GM18498 (cell line): Measurements from ENCODE around the gene EXD3.

ENCODE experiments used
- ATAC-seq: cut with Tn5 transposase; IDR thresholded peaks from one replicate; pipeline ENCODE4 v1.9.1; 2021; ENCODE audit warnings: mild to moderate bottlenecking, moderate library complexity; ENCODE audit not compliant: unreplicated experiment

Gene EXD3

GRCh38 chr9:137299938-137300337 lies 123.0 kb downstream of the EXD3 start:
- no peak for ATAC-seq

DNA sequence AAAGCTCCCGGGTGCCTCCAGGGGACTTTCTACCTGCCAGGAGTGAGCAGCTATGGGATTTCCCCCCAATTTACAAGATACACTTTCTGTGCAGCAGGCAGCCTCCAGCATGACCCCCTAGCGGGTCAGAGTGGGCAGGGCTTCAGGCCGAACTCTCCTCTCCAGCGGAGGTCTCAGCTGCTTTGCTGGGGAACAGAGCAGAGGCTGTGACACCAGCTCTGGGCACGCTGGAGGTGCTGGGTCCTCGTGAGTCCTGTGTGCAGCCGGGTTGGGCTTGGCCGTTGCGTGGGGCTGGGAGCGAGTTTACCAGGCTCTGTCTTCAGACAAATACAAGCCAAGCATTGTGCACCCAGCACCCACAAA lies 123.8 kb downstream of the EXD3 start:
- no peak for ATAC-seq

DNA sequence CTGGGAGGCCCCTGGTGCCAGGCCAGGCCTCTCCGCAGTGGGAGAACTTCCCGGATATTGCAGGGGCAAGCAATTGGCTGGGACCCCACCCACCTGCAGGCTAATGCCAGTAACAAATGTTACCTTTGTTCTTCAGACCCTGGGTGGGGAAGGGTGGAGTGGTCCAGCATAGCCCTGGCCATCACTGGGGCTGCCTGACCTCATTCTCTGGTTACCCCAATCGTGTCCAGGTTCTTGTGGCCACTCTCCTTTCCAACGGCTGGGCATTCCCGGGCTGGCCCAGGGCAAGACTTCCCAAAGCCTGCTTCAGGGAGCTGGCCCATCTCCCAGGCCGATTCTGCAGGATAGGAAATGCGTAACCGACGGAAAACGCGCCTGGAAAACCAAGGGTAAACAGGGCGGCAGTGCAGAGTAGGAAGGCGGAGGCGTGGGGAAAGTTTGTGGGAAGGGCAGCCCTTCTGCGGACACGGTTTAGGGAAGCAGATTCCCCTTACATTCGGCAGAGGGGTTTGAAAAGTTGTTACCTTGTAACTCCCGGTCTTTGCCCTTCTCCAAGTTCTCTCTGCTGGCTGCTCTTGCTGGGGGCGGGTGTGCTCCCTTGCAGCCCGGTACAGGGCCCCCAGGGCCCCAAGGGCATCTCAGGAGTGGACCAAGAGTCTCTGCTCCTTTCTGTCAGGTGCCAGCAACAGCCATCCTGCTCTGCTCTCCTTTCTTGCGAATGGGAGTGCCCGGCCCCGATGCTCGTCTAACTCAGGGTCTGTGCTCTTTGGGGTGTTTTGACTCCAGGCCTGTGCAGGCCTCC lies 124.4 kb downstream of the EXD3 start:
- no peak for ATAC-seq

DNA sequence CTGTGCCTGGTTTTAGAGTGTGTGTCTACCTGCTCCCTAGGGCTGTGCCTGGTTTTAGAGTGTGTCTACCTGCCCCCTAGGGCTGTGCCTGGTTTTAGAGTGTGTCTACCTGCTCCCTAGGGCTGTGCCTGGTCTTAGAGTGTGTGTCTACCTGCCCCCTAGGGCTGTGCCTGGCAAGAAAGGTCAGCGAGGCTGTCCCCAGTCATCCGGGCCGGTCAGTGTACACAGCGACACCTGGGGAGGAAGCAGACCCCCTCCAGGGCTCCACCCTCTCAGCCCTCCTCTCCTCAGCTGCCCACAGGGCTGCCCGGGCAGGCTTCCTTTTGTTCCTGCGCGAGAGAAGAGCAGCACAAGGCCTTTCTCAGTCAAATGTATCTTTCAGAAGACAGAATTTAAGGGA lies 125.0 kb downstream of the EXD3 start:
- ATAC-seq, result no peak

DNA sequence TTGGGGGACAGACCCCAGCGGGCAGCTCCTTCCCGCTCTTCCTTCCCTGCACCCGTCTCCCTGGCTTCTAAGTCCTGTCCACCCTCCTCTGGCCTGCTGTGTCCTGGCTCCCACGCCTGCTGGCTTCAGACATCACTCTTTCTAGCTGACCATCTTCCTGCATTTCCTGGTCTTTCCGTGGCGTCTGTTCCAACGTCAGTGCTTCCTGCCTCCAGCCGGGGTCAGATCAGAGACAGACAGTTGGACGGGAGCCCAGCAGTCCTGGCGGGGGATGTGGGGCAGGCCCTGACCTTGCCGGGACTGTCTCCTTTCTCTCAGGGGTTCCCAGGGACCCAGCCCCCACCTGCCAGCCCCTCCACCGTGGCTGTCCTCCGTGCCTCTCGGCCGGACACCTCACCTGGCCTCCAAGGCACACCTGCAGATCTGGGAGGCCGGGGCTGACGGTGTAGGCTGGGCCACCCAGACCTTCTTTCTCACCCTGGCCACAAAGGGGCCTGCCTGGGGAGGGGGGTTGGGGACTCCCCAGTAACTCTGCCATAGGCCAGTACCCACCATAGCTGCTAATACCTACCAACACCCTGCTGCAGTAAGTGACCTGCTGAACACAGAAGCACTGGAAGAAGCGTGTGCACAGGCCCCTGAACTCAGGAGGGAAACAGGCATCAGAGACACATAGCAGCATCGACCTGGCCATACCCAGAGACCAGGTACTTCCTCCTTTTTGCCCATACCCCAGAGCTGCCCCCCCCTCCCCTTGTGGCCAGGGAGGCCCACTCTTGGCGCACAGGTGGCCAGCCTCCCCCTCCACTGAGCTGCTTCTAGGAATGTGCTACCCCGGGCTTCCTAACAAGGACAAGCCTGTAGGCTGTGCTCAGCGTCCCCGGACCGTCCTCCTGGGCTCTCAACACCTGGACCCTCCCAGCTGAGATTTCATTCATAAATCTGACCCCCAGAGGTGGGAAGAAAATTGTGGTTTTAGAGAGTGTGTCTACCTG lies 126.0 kb downstream of the EXD3 start:
- ATAC-seq, result no peak

DNA sequence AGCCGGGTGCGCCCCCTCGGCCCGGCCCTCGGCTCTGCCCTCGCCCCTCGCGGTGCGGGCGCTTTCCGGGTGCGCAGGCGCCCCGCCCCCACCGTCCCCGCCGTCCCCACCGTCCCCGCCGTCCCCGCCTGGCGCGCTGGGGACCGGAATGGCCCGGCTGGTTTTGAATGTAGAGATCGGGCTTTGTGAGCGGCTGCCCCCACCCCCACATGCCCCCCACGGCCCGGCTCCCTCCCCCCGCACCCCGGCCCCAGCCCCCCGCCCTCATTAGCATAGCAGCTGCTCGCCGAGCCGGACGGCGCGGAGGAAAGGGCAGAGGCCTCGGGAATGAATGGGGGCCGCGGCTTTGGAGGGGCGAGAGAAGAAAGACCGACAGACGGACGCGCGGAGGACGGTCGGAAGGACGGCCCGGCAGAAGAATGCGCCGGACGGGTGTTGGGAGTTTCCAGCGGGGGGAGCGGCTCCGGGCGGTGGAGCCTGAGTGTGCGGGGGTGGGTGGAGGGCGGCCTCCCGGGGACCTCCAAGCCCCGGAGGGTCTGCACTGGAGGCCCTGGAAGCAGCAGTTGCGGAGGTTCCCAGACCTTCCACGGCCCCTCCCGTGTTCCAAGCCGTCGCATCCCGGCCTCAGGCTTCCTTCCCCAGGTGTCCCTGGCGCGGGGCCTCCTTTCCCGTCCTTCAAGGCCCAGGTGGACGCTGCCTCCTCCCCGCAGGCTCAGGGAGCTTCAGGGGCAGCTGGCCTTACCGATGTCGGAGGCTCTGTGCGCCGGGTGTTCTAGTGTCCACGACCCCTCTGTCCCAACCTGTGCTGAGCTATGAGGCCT lies 126.9 kb downstream of the EXD3 start:
- ATAC-seq, result no peak

- ATAC-seq, result peak; percentile 62
These were observed 127.6 kb downstream of the EXD3 start for GRCh38 chr9:137295238-137295811.

- ATAC-seq, result no peak
These were observed 128.2 kb downstream of the EXD3 start for GRCh38 chr9:137294681-137295237.

GRCh38 chr9:137294091-137294680 lies 128.8 kb downstream of the EXD3 start:
- no peak for ATAC-seq

DNA sequence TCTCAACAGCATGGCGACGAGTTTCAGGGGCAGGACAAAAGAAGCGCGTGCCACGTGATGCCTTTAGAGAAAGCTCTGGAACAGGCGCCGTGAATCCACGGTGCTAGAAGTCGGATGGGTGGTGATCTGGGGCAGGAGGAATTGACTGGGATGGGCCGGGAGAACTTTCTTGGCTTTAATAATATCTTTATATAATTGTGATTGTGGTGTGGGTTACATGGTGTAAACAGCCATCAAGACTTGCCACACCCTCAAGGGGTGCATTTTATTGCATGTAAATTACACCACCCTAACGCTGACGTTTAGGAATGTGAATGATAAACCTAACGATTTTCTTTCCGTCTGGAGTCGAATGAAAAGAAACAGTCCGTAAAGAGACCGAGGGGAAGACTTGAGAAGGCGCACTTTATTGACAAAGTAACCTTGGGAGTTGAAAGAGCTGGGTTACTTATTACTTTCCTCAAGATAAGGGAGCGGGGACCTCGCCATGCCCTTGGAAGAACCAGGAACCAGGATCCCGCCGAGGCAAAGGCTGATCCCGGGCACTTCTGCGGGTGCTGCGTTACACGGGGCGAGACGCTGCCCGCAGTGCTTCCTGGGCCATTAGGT lies 129.4 kb downstream of the EXD3 start:
- no peak for ATAC-seq

- no peak for ATAC-seq
These were observed 129.9 kb downstream of the EXD3 start for GRCh38 chr9:137293094-137293481.

- peak; percentile 24 for ATAC-seq
These were observed 136.0 kb downstream of the EXD3 start for GRCh38 chr9:137286975-137287383.

DNA sequence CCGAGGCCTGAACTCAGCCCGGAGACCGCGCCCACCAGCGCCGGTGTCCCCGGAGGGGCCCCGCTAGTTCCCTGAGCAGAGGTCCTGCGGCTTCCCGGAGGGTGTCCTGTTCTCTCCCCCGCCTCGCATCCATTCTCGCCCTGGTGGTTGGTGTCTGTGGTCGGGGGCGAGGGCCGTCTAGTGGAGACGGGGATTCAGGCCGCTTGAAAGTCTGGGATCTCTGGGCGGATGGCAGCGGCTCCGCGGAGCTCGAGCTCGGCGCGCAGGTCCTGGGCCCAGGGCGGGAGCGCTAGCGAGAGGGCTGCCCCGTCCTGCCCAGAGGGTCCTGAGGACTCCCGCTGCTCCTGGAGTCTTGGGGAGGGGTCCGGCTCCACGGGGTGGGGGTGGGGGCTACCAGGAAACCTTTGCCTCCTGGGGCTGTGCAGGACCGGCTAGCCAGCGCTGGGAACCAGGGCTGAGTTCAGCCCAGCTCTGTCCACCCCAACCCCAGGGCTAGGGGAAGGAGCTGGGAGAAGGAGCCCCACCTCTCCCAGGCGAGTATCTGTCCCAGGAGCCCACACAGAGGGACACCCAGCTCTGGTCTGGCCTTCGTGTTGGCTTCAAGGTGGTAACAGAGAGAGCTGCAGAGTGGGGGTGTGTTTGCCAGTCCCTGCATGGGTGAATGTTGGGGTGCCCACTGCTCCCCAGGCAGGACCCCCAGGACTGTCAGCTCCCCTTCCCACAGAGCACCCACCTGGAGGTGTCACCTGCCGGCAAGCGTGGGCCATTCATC lies 141.4 kb downstream of the EXD3 start:
- no peak for ATAC-seq

DNA sequence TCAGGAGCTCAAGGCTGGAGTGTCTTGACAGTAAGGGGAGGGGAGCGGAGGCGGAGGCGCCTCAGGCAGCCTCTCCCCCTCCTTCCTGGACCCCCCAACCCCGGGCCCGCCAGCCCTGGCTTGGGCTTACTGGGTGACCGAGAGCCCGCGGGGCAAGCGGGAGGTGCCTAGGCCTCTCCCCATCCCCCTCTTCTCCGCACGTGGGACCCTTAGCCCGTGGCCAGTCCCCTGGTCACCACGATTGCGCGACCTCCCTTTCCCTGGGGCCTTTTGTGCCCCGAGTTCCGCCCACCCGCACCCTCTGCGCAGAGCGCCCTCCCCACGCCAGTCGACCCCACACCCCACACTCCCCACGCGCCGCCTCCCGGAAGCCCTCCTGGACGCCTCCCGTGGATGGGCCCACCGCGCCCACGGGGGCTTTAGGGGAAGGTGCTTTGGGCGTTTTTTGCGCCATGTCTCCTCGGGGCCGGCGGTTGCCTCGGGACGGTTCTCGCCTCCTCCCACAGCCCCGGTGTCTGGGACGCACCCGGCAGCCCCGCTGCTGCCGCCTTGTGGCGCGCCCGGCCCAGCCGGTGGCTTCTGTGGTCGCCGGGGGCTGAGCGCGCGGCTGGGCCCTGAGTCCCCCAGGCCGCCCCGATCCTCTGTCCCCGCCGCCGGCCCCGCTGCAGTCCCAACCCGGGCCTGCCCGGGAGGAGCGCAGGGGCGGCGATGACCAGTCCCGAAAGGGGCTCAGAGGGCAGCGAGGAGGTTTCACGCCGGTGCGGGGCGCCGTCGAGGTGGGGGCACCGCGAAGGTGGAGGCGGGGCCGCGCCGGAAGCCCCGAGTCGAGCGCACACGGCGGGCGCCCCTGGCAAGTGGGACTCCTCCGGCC lies 142.3 kb downstream of the EXD3 start:
- no peak for ATAC-seq

DNA sequence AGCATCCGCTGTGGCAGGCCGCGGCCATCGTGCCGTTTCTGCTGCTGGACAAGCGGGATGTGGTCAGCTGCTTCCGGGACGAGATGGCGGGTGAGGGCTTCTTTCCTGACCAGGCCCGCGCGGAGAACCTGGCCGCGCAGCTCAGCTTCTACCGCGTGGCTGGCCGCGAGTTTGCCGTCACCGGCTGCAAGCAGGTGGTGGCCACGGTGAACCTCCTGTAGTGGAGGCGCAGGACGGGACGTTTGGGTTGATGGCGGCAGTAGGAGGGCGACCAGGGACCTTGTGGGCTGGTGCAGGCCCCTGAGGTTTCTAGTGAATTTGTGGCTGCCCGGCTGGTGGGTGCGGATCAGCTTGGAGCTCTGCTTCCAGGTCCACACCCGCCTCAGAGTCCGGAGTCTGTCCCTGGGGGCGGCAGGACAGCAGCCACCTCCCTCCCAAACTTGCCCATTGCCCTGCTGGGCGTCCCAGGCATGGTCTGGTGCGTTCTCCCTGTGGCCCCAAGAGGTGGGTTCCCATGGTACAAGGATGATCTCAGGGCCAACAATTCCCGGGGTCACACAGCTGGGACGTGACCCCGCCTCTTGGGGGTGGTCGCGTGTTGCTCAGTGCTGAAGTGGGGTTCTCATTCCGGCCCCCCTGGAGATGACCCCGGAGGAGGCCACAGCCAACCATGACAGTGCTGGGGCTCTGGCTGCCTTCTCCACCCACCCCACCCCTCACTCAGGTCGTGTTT lies 143.1 kb downstream of the EXD3 start:
- no peak for ATAC-seq

DNA sequence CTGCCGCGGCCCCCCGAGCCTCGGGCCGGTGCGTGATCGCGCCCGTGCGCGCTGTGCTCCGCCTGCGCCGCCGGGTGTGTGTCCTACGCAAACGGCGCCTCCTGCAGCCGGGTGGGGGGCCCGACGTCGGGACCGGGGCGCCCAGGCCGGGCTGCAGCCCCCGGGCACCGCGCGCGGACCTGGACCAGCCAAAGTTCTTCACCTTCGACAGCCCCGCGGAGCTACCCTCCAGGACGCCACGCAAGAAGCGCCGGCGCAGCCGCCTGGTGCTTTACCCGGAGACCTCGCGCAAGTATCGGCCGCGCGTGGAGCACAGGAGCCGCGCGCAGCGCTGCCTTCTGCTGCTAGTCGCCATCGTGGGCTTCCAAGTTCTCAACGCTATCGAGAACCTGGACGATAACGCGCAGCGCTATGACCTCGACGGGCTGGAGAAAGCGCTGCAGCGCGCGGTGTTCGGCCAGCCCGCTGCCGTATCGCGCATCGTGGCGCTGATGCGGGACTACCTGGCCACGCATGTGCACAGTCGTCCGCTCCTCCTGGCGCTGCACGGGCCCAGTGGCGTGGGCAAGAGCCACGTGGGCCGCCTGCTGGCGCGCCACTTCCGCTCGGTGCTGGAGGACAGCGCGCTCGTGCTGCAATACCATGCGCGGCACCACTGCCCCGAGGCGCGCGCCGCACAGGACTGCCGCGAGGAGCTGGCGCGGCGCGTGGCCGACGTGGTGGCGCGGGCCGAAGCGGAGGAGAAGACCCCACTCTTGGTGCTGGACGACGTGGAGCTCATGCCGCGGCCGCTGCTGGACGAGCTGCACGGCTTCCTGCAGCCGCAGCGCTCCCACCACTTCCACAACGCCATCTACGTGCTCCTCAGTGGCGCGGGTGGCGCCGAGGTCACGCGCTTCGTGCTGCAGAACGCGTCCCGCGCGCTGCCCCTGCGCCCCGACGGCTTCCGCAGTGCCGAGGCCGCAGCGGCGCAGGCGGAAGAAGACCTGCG lies 143.9 kb downstream of the EXD3 start:
- no peak for ATAC-seq
